HG02884 (cell line): ENCODE data around the gene MRPL51.

Experiments used
- ATAC-seq: cut with Tn5 transposase; IDR thresholded peaks from one replicate; pipeline ENCODE4 v1.9.1; 2021; ENCODE audit warnings: mild to moderate bottlenecking, moderate library complexity; ENCODE audit not compliant: unreplicated experiment

Gene MRPL51

DNA sequence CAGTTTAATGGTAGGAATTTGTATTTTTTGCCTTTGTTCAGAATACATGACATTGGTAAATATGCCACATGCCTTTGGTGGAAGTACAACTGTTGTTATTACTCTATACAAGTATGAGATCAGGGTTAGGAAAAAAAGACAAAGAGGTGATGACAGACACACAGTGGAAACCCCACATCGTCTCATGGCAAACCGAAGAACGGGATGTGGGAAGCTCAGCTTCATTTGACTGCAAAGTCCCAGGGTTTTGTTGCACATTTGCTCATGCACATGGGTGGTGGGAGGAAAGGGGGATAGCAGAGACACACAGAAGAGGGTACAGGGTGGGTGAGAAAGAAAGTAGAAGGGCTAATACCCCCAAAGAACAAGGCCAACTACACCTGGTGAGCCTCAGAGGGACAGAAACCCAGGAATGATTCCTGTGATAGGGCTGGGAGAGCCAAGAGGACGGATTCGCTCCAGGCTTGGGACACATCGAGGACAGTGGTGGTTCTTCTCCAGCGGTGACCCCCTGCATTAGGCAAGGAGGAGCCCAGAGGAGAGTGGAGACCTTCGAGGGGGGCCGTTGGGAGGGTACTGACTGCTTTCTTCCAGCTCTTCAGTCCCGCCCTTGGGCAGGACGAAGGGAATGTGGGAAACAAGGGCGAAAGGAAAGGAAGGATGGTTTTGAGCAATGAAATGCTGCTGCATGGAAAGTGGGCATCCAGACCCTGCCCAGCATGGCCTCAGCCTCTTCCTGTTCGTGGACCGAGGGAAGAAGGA lies 30.6 kb downstream of the MRPL51 start:
- no peak for ATAC-seq

DNA sequence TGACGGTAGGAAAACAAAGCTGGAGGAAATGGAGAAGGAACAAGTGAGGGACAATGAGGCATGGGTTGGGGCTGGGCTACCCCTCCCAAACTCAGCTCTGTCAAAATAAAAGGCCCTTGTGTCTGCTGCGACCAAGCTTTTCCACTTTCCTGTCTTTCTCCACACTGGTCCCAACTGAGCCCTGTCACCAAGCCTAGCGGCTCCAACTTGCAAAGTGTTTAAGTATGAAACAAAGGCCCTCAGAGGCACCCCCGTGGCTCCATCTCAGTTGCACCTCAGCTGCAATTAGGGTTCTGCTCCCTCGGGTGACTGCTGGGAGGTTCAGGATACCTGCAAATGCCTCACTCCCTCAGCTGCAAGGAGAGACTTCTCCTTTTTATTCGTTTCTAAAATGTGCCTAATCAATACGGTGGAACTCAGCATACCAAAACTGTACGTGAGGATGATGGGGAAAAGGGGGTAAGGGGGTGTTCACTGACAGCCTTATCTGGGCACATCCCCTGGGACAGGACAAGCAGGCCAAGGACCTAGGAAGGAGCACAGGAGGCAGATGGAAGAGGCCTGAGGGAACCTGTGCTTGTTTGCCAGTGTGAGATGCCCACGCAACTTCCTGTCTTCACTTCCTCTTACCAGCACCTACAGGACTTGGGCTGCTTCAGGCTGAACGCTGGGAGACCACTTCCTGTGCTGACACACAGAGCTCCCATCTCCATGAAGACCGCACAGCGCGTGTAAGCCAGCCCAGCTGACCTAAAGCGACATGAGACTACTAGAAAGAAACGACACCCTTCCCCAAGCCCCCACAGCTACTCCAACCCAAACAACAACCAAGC lies 31.4 kb downstream of the MRPL51 start:
- ATAC-seq: no peak

- ATAC-seq: no peak
These were observed 32.2 kb downstream of the MRPL51 start for GRCh38 chr12:6460751-6461371.

- ATAC-seq: no peak
These were observed 34.1 kb downstream of the MRPL51 start for GRCh38 chr12:6459004-6459337.

DNA sequence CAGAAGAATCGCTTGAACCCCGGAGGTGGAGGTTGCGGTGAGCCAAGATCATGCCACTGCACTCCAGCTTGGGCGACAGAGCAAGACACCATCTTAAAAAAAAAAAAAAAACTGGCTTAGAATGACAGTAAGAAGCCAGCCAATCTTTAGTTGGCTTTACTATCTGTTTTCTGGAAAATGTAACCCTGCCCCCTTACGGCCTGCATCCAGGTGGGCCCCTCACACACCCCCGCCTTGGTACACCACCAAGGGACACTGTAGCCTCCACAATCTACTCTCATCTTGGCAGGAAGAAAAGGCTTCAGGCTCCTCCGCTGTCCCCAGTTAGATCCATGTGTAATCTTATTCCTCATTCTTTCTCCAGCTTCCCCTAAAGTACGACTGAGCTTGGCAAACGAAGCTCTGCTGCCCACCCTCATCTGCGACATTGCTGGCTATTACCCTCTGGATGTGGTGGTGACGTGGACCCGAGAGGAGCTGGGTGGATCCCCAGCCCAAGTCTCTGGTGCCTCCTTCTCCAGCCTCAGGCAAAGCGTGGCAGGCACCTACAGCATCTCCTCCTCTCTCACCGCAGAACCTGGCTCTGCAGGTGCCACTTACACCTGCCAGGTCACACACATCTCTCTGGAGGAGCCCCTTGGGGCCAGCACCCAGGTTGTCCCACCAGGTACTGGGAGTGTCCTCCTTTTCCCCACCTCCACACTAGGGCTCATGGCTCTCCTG lies 34.6 kb downstream of the MRPL51 start:
- no peak for ATAC-seq

GRCh38 chr12:6457220-6457945 lies 35.7 kb downstream of the MRPL51 start:
- ATAC-seq: no peak

GRCh38 chr12:6452944-6453630 lies 40.0 kb downstream of the MRPL51 start:
- ATAC-seq: no peak

GRCh38 chr12:6452245-6452943 lies 40.7 kb downstream of the MRPL51 start:
- ATAC-seq: no peak

- no peak for ATAC-seq
These were observed 41.5 kb downstream of the MRPL51 start, which contains the start of gene TAPBPL for GRCh38 chr12:6451348-6452244. TSS of gene TAPBPL (plus strand) at chr12:6452042. CDS start at chr12:6452249, 207 bp downstream.

- ATAC-seq: no peak
These were observed 42.2 kb downstream of the MRPL51 start for GRCh38 chr12:6450869-6451347.

GRCh38 chr12:6450091-6450868 lies 42.8 kb downstream of the MRPL51 start:
- no peak for ATAC-seq

- ATAC-seq: no peak
These were observed 48.1 kb downstream of the MRPL51 start, which contains the start of gene CD27 for GRCh38 chr12:6444704-6445688. TSS of gene CD27 (plus strand) at chr12:6444955. CDS start at chr12:6445096, 141 bp downstream.

GRCh38 chr12:6444031-6444430 lies 49.0 kb downstream of the MRPL51 start:
- no peak for ATAC-seq

DNA sequence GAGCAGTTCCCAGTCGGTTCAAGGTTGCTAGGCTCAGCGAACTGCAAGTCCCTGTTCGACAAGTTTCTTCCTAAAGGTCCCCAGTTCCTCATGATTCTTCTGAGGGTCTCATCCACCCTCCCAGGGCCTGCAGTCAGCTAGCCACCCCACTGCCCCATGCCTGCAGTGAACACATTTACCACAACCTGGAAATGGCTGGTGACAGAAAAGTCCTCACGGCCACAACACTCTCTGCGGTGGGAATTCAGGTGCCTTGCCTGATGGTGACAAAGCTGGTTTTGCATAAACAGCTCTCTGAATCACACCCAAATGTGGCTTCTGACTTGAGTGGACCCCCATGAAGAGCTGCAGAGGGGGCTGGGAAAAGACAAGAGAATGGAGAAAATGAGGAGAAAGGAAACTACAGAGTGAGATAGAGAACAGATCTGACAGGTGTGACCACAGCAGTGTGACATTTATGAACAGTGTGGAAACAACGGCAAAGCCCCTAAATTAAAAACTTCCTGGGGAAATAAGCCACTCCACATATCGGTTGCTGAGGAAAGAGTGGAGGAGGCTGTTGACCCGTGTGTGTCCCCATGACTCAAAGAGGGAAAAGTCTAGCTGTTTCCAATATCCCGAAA lies 49.6 kb downstream of the MRPL51 start:
- ATAC-seq: no peak

GRCh38 chr12:6442836-6443235 lies 50.2 kb downstream of the MRPL51 start:
- no peak for ATAC-seq
